Loucy (cell line): ENCODE results near the gene LCE5A.

Experiments used
- H2AFZ ChIP-seq: fragments of 200-600 bp; sonication (generic); 2 replicates; pipeline ENCODE4 v1.6.0; 2016; ENCODE audit warnings: antibody characterized with exemption, mild to moderate bottlenecking, low read length, moderate library complexity
- H3F3A ChIP-seq: fragments of 200-600 bp; 2 replicates; pipeline ENCODE4 v1.6.0; 2016; ENCODE audit warnings: antibody characterized with exemption, low read depth, mild to moderate bottlenecking
- H3K27me3 ChIP-seq: fragments of 200-600 bp; sonication (generic); 2 replicates; pipeline ENCODE4 v1.6.1; 2014; ENCODE audit warnings: low read length, mild to moderate bottlenecking; ENCODE audit not compliant: insufficient read depth, poor library complexity, severe bottlenecking
- H3K36me3 ChIP-seq: fragments of 200-600 bp; sonication (generic); 2 replicates; pipeline ENCODE4 v1.6.1; 2016; ENCODE audit warnings: low read length; ENCODE audit not compliant: insufficient read depth
- H3K4me1 ChIP-seq: fragments of 200-600 bp; sonication (generic); 2 replicates; pipeline ENCODE4 v1.5.1; 2014; ENCODE audit warnings: low read length, mild to moderate bottlenecking; ENCODE audit not compliant: insufficient read depth, poor library complexity, severe bottlenecking
- H3K4me2 ChIP-seq: fragments of 200-600 bp; sonication (generic); 2 replicates; pipeline ENCODE4 v1.6.0; 2014; ENCODE audit warnings: antibody characterized with exemption, low read length, low read depth, mild to moderate bottlenecking; ENCODE audit not compliant: poor library complexity, severe bottlenecking
- H3K4me3 ChIP-seq: fragments of 200-600 bp; sonication (generic); 2 replicates; pipeline ENCODE4 v1.5.1; 2014; ENCODE audit warnings: low read length, mild to moderate bottlenecking, mixed read lengths; ENCODE audit not compliant: poor library complexity, severe bottlenecking
- H3K79me2 ChIP-seq: fragments of 200-600 bp; sonication (generic); 2 replicates; pipeline ENCODE4 v1.6.1; 2014; ENCODE audit warnings: low read length; ENCODE audit not compliant: insufficient read depth
- H3K9ac ChIP-seq: fragments of 200-600 bp; sonication (generic); 2 replicates; pipeline ENCODE4 v1.6.0; 2014; ENCODE audit warnings: mild to moderate bottlenecking, low read depth, low read length, moderate library complexity; ENCODE audit not compliant: poor library complexity, severe bottlenecking
- H3K9me2 ChIP-seq: fragments of 200-600 bp; sonication (generic); replicated peaks from 2 replicates; pipeline ENCODE4 v1.6.1; 2016; ENCODE audit warnings: low read depth, low read length, mixed read lengths
- H3K9me3 ChIP-seq: fragments of 200-600 bp; sonication (generic); 2 replicates; pipeline ENCODE4 v1.6.1; 2014; ENCODE audit warnings: mild to moderate bottlenecking, antibody characterized with exemption, low read length, low read depth; ENCODE audit not compliant: insufficient read depth
- H4K20me1 ChIP-seq: fragments of 200-600 bp; sonication (generic); 2 replicates; pipeline ENCODE4 v1.6.0; 2014; ENCODE audit warnings: antibody characterized with exemption, low read length, mild to moderate bottlenecking; ENCODE audit not compliant: insufficient read depth, poor library complexity, severe bottlenecking
- EZH2phosphoT487 ChIP-seq: fragments of 200-600 bp; IDR thresholded peaks from 2 replicates; pipeline ENCODE4 v1.6.1; 2018; ENCODE audit warnings: antibody characterized with exemption, mild to moderate bottlenecking, moderate library complexity, borderline replicate concordance
- TF ChIP-seq, protein P1 (sequence below): fragments of 200-600 bp; sonication (generic); conservative IDR thresholded peaks from 2 replicates; pipeline ENCODE4 v1.5.1; 2014; ENCODE audit warnings: mild to moderate bottlenecking, antibody characterized with exemption, low read length

Gene LCE5A

DNA sequence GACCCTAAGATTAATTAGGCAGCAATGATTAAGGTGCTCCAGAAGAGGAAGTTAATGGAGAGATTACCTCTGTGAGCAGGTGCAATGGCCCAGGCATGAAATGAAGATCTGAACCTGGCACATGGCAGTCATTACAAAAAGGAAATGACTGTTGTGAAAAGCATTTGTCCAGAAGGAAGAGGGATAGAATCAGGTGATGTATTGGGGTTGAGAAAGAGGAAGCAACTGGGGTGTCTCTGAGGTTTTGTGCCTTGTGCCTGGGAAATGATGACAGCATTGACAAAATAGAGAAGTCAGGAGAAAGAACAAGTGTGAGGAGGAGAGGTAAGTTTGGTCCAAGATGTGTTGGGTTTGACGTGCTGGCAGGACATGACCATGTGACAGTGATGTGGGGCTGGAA is 9.2 kb downstream of the LCE5A start:
- no peaks in the 10 kb centered on the region for H3K9me3 ChIP-seq
- H3K27me3 ChIP-seq = no peaks in the 10 kb centered on the region
- no peaks in the 10 kb centered on the region for H3F3A ChIP-seq
- no peaks in the 10 kb centered on the region for H3K36me3 ChIP-seq
- H3K9me2 ChIP-seq = no peaks in the 10 kb centered on the region
- no peak overlapping the region for H3K4me3 ChIP-seq
- TF ChIP-seq, protein P1, sequence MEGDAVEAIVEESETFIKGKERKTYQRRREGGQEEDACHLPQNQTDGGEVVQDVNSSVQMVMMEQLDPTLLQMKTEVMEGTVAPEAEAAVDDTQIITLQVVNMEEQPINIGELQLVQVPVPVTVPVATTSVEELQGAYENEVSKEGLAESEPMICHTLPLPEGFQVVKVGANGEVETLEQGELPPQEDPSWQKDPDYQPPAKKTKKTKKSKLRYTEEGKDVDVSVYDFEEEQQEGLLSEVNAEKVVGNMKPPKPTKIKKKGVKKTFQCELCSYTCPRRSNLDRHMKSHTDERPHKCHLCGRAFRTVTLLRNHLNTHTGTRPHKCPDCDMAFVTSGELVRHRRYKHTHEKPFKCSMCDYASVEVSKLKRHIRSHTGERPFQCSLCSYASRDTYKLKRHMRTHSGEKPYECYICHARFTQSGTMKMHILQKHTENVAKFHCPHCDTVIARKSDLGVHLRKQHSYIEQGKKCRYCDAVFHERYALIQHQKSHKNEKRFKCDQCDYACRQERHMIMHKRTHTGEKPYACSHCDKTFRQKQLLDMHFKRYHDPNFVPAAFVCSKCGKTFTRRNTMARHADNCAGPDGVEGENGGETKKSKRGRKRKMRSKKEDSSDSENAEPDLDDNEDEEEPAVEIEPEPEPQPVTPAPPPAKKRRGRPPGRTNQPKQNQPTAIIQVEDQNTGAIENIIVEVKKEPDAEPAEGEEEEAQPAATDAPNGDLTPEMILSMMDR = no peak
- no peak for TF ChIP-seq EZH2phosphoT487
- no peaks in the 10 kb centered on the region for H3K4me1 ChIP-seq
- H3K4me2 ChIP-seq = no peak overlapping the region
- no peak overlapping the region for H2AFZ ChIP-seq
- no peaks in the 10 kb centered on the region for H4K20me1 ChIP-seq
- H3K79me2 ChIP-seq = no peaks in the 10 kb centered on the region
- H3K9ac ChIP-seq = no peak overlapping the region

DNA sequence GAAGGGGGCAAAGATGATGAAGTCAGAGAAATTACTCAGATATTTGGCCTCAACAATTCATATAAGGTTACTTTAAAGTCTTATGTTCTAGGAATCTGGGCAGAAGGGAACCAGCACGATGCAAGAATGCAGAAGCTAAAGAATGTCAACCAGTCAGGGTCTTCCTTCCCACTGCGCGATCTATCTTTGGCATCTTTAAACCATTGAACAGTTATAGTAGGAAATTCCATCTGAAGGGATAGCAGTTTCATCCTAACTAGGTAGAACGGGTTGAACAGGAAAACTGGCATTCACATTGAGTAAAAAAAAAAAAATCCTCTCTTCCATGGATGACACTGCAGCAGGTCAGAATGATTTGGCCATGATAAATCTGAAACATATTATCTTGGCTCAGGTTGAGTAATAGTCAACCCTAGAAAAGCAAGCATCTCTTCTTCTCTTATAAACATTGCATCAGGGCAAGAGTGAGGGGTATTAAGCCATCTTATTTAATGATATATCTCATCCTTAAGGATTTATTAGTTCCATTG is 10.0 kb downstream of the LCE5A start:
- Histone ChIP-seq H3K36me3 (no peaks in the 10 kb centered on the region), H3K9ac (no peak overlapping the region), H2AFZ (no peak overlapping the region), H3K4me2 (no peak overlapping the region), H3F3A (no peaks in the 10 kb centered on the region), H3K79me2 (no peaks in the 10 kb centered on the region), H4K20me1 (no peaks in the 10 kb centered on the region), H3K4me3 (no peak overlapping the region), H3K9me3 (no peaks in the 10 kb centered on the region), H3K27me3 (no peaks in the 10 kb centered on the region), H3K4me1 (no peaks in the 10 kb centered on the region), H3K9me2 (no peaks in the 10 kb centered on the region)
- TF ChIP-seq, protein P1 = no peak
- no peak for TF ChIP-seq EZH2phosphoT487

DNA sequence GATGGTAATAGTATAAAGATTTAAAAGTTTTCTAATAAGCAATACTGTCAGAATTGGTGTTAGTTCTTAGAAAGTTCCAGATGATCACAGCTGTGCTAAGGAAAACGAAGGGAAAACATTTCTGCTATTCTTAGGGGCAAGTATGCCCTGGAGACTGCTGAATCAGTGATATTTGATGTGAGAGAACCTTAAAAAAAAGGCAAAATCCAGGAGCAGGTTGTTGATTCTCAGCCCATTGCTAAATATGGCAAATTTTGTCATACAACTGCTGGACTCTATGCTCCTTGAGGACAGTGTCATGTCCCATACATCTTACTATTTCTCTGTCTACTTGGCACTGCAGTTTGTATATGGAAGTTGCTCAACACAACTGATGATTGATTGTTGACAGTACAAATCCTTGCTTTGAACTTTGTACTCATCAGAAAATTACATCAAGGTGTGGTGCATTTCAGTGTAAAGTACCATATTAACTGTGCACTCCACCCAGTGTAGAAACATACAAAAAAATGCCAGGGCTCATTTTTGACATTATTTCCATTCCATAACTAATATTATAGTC is 14.6 kb downstream of the LCE5A start:
- TF ChIP-seq, protein P1 = no peak
- TF ChIP-seq EZH2phosphoT487 = no peak
- Histone ChIP-seq H3K4me1 (no peaks in the 10 kb centered on the region), H4K20me1 (no peaks in the 10 kb centered on the region), H3K9me3 (no peaks in the 10 kb centered on the region), H3K4me2 (no peak overlapping the region), H3K9ac (no peak overlapping the region), H3K36me3 (no peaks in the 10 kb centered on the region), H2AFZ (no peak overlapping the region), H3K4me3 (no peak overlapping the region), H3K9me2 (no peaks in the 10 kb centered on the region), H3K27me3 (no peaks in the 10 kb centered on the region), H3F3A (no peaks in the 10 kb centered on the region), H3K79me2 (no peaks in the 10 kb centered on the region)
